K562 (cell line): ENCODE measurements around the gene CAPZB. TPM values are rescaled to one million over a fixed set of nuclear protein-coding genes. Genes with fewer than 3 reads are reported as not detected.

ENCODE experiments used
- C11orf30 ChIP-seq: fragments of 450-650 bp; IDR thresholded peaks from 2 replicates; pipeline ENCODE4 v1.6.1; 2016; ENCODE audit warnings: low read depth, mild to moderate bottlenecking
- CBFA2T3 ChIP-seq: fragments of 450-650 bp; IDR thresholded peaks from 2 replicates; pipeline ENCODE4 v1.6.1; 2017
- ELF2 ChIP-seq: fragments of 250-450 bp; sonication (Bioruptor Pico); IDR thresholded peaks from 2 replicates; pipeline ENCODE4 v1.5.0; 2021; ENCODE audit warnings: mild to moderate bottlenecking
- SIX5 ChIP-seq, 2 experiments: IDR thresholded peaks; 2 replicates each; pipeline ENCODE4 v1.6.1; 2011; ENCODE audit warnings: low read length in 2 of 2, borderline replicate concordance in 1 of 2, low read depth in 1 of 2, mild to moderate bottlenecking in 1 of 2, moderate library complexity in 1 of 2; ENCODE audit not compliant: insufficient read depth in 1 of 2
- polyA plus RNA-seq, 8 experiments: library from polyadenylated mRNA; depleted of rRNA in 4 of 8; stranded (reverse) in 5 of 8; unstranded in 3 of 8; fragments of >200 nt; fragmentation: Nextera tagmentation in 2 of 8; fragmentation: Illumina TruSeq in 1 of 8; extraction: Ambion mirVana in 2 of 8; extraction: Trizol in 1 of 8; gene quantifications; 2 replicates each; pipeline versions ENCODE4 v1.2.1 to v1.2.3, GENCODE V29; 2011 to 2014; ENCODE audit warnings: inconsistent platforms in 1 of 8, missing spikeins in 1 of 8
- total RNA-seq, 7 experiments: library from RNA; depleted of rRNA in 6 of 7; stranded (reverse); fragments of >200 nt in 6 of 7; fragmentation: Illumina TruSeq in 2 of 7; extraction: Trizol in 2 of 7; gene quantifications; 2 replicates each; pipeline versions ENCODE4 v1.2.1 to v1.2.3, GENCODE V29; 2011 to 2021; ENCODE audit warnings: low replicate concordance in 1 of 7
- TF ChIP-seq, protein P1 (sequence below): sonication (generic); formaldehyde crosslinking; IDR thresholded peaks from 2 replicates; pipeline ENCODE4 v1.8.1; 2023; ENCODE audit warnings: missing genetic modification reagents, mild to moderate bottlenecking, borderline replicate concordance
- TF ChIP-seq, protein P2 (sequence below): sonication (generic); formaldehyde crosslinking; IDR thresholded peaks from 2 replicates; pipeline ENCODE4 v1.8.1; 2023; ENCODE audit warnings: mild to moderate bottlenecking, missing genetic modification reagents
- TF ChIP-seq, protein P3 (sequence below): sonication (generic); formaldehyde crosslinking; IDR thresholded peaks from 2 replicates; pipeline ENCODE4 v1.8.1; 2022; ENCODE audit warnings: missing genetic modification reagents
- TF ChIP-seq, protein P4 (sequence below): fragments of 250-450 bp; sonication (Bioruptor Pico); IDR thresholded peaks from 2 replicates; pipeline ENCODE4 v1.4.0; 2020

Gene CAPZB
- total and polyA plus RNA-seq, 9 of the 15 experiments (the other 6 are each of a cell fraction or from before 2014, with no cell fraction given), result 57.6 to 297 (median 125) TPM

DNA sequence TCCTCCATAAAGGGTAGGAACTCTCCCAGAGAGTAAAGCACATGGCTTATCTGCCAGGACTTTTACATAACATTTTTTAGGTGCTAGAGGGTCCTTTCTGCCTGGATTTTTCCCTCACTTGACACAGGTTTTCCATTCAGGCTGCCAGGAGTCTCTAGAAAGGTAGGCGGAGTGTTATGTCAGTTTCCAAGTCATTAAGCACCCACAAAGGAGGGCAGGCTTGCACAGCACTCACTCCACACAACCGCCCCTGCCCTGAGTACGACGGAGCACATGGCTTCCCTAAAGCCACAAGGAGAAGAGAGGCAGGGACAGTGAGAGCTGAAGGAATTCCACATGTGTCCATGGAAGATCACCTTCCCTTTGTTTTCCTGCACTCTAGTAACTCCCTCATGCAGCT is 55.7 kb downstream of the CAPZB start (continued):
- TF ChIP-seq, protein P1, sequence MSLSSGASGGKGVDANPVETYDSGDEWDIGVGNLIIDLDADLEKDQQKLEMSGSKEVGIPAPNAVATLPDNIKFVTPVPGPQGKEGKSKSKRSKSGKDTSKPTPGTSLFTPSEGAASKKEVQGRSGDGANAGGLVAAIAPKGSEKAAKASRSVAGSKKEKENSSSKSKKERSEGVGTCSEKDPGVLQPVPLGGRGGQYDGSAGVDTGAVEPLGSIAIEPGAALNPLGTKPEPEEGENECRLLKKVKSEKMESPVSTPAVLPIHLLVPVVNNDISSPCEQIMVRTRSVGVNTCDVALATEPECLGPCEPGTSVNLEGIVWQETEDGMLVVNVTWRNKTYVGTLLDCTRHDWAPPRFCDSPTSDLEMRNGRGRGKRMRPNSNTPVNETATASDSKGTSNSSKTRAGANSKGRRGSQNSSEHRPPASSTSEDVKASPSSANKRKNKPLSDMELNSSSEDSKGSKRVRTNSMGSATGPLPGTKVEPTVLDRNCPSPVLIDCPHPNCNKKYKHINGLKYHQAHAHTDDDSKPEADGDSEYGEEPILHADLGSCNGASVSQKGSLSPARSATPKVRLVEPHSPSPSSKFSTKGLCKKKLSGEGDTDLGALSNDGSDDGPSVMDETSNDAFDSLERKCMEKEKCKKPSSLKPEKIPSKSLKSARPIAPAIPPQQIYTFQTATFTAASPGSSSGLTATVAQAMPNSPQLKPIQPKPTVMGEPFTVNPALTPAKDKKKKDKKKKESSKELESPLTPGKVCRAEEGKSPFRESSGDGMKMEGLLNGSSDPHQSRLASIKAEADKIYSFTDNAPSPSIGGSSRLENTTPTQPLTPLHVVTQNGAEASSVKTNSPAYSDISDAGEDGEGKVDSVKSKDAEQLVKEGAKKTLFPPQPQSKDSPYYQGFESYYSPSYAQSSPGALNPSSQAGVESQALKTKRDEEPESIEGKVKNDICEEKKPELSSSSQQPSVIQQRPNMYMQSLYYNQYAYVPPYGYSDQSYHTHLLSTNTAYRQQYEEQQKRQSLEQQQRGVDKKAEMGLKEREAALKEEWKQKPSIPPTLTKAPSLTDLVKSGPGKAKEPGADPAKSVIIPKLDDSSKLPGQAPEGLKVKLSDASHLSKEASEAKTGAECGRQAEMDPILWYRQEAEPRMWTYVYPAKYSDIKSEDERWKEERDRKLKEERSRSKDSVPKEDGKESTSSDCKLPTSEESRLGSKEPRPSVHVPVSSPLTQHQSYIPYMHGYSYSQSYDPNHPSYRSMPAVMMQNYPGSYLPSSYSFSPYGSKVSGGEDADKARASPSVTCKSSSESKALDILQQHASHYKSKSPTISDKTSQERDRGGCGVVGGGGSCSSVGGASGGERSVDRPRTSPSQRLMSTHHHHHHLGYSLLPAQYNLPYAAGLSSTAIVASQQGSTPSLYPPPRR, result no peak
- TF ChIP-seq CBFA2T3 (no peak), ELF2 (CRISPR knock-in tag) (no peak), SIX5 (IDR thresholded peaks at IDR 0.05; ENCODE audit: borderline replicate concordance in 1 of 2, insufficient read depth in 1 of 2, low read depth in 1 of 2, low read length in 2 of 2) (no peak), C11orf30 (no peak)
- TF ChIP-seq, protein P2, sequence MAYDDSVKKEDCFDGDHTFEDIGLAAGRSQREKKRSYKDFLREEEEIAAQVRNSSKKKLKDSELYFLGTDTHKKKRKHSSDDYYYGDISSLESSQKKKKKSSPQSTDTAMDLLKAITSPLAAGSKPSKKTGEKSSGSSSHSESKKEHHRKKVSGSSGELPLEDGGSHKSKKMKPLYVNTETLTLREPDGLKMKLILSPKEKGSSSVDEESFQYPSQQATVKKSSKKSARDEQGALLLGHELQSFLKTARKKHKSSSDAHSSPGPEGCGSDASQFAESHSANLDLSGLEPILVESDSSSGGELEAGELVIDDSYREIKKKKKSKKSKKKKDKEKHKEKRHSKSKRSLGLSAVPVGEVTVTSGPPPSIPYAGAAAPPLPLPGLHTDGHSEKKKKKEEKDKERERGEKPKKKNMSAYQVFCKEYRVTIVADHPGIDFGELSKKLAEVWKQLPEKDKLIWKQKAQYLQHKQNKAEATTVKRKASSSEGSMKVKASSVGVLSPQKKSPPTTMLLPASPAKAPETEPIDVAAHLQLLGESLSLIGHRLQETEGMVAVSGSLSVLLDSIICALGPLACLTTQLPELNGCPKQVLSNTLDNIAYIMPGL (CRISPR knock-in tag), result no peak
- TF ChIP-seq, protein P3, sequence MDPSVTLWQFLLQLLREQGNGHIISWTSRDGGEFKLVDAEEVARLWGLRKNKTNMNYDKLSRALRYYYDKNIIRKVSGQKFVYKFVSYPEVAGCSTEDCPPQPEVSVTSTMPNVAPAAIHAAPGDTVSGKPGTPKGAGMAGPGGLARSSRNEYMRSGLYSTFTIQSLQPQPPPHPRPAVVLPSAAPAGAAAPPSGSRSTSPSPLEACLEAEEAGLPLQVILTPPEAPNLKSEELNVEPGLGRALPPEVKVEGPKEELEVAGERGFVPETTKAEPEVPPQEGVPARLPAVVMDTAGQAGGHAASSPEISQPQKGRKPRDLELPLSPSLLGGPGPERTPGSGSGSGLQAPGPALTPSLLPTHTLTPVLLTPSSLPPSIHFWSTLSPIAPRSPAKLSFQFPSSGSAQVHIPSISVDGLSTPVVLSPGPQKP (CRISPR knock-in tag), result no peak
- TF ChIP-seq, protein P4, sequence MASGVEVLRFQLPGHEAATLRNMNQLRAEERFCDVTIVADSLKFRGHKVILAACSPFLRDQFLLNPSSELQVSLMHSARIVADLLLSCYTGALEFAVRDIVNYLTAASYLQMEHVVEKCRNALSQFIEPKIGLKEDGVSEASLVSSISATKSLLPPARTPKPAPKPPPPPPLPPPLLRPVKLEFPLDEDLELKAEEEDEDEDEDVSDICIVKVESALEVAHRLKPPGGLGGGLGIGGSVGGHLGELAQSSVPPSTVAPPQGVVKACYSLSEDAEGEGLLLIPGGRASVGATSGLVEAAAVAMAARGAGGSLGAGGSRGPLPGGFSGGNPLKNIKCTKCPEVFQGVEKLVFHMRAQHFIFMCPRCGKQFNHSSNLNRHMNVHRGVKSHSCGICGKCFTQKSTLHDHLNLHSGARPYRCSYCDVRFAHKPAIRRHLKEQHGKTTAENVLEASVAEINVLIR, result no peak
- TF ChIP-seq, all 486 proteins: peak for 0
